Inflammatory macrophage treated with lipopolysaccharide for 1 hour (primary cell): ENCODE results near the gene KAT6B.

Experiments used
- DNase-seq, 2 donors: peaks; one replicate each; pipeline ENCODE4 v3.0.0-alpha.2; 2020 to 2022

KAT6B gene

DNA sequence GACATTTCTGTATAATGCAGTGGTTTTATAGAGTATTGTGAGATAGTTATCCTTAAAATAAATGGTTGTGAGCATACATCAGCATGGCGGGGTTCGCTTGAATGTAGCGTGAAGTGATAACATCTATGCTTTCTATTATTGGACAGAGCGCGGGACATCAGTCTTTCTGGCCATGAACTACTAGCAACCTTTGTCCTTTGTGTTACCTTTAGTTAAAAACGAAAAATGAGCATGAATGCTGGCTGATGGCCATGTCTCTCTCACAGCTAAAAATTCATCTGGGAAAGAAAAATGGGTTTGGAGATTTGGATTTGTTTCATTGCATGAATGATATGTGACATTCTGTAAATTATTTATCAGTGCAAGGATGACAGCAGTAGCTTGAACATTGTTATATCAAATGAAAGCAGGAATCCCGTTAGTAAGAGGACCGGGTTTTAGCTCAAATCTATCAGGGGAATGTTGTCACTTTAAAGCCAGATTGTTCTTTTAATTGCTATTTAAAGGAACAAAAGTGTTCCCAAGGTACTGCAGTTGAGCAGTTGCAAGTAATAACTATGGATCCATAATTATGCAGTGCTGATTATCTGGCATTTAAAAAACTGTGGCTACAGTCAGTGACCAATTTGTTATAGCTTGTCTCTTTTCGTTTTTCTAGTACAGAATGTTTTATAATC is 131.0 kb downstream of the KAT6B start:
- no peak for DNase-seq

DNA sequence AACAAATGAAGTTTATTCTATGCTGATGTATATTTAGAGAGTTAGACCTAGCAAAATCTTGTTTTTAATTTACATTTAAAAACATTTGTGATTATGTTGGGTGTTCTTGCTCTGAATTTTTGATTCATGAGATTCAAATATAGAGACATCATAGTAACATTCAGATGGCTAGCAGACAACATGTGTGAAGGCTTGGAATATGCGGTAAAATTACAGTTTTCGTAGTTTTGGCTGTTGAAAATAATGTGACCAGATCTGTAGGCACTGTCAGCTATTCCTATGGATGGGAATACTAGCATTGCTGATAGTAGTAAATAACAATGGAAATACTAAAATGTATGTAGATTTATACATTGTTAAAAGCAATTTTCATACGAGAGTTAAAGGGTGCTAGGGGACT is 131.9 kb downstream of the KAT6B start:
- DNase-seq = no peak

- no peak for DNase-seq
Measured at GRCh38 chr10:74960670-74961069, 134.3 kb downstream of the KAT6B start.

DNA sequence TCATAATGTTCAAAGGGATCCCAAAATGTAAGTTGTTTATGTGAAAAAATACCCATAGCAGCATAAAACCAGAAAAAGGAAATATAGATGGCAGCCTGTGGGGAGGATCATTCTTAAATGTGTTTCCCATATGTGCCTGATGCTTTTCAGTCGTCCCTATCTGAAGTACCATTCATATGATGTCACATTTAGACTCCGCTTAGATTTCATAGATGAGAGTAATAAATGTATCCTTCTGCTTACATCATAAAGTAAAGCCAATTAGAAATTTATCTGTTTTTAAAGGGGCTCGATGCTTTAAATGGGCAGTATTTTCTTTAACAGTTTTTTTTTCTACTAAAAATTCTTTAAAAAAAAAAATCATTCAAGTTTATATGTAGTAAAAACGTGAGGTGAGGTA is 136.1 kb downstream of the KAT6B start:
- DNase-seq = no peak

- no peak for DNase-seq
Measured at GRCh38 chr10:74963549-74963948, 137.1 kb downstream of the KAT6B start.

DNA sequence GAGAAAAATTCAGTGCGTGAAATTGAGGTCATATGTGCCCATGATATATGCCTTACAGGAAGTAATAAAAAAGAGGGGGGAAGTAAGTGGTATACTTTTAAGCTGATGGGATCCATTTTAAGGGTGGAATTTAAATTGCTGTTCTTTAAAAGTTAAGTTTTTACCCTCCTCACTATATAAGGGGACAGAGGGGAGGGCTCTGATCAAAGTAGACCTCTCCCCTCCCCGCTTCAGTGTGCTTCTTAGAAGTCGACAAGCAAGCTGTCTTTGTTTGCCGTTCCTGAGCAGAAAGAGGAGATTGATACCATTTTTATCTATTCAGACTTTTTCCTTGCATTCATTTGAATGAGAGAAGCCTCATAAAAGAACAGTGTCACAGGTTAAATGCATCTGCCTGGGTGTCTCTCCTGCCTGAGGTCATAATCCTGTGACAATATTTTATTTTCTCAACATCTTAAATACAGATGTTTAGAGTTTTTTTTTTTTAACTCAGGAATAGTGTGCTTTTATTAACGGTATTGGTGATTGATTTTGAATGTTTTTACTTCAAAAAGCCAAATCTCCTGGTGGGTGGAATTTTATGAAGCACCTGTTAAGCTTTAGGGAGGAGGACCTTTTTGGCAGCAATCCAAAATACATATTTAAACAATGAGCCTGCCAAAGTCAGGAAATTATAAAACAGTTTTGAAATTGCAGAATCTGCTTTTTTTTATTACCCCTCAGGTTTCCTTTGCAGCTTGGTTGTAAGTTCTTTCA is 141.7 kb downstream of the KAT6B start:
- peak in 1 of 2 donors; percentile 7 for DNase-seq

- DNase-seq = no peak
Measured at GRCh38 chr10:74968667-74969061, 142.3 kb downstream of the KAT6B start.

GRCh38 chr10:74969093-74969492 is 142.7 kb downstream of the KAT6B start:
- DNase-seq = no peak

- no peak for DNase-seq
Measured at GRCh38 chr10:74969530-74969929, 143.1 kb downstream of the KAT6B start.

- DNase-seq = no peak
Measured at GRCh38 chr10:74973741-74974392, 147.5 kb downstream of the KAT6B start.

DNA sequence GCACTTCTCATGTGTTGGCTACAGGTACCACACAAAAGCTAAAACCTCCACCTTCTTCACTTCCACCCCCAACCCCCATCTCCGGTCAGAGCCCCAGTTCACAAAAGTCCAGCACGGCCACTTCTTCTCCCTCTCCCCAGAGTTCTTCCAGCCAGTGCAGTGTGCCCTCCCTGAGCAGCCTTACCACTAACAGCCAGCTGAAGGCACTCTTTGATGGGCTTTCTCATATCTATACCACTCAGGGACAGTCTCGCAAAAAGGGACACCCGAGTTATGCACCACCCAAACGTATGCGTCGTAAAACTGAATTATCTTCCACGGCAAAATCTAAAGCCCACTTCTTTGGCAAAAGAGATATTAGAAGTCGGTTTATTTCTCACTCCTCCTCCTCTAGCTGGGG is 149.4 kb downstream of the KAT6B start:
- DNase-seq = no peak

DNA sequence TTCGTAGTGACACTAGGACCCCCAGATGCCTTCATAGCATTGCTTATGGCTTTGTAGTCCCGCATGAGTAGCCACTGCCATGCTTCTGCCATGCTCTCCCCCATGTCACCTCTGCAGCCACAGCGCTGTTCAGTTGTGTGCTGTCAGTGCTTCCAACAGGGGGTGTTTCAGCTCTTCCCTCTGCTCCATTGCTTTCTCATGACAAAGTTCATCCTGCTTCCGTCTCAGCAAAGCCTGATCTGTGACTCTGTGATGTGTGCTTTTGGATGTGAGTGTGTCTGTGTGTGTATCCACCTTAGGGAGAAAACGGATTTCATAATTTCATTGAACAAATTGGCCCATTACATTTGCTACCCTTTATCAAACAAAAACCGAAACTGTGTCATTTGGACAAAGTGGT is 150.2 kb downstream of the KAT6B start:
- no peak for DNase-seq

DNA sequence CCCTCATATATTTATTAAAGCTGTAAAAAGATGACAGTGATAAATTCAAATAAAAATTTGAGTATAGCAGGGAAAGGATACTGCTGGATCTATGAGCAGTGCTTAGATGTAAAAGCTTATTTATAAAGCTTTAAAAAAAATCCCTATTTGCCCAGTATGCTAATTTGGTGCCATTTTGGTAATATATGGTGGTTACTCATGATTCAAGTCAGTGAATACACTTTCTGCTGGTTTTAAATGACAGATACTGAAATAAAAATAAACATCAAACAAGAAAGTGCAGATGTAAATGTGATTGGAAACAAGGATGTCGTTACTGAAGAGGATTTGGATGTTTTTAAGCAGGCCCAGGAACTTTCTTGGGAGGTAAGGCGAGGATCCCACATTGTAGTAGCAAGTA is 150.7 kb downstream of the KAT6B start:
- DNase-seq = no peak

GRCh38 chr10:74977913-74978847 is 151.8 kb downstream of the KAT6B start:
- DNase-seq = no peak

- no peak for DNase-seq
Measured at GRCh38 chr10:74981831-74982633, 155.6 kb downstream of the KAT6B start.

DNA sequence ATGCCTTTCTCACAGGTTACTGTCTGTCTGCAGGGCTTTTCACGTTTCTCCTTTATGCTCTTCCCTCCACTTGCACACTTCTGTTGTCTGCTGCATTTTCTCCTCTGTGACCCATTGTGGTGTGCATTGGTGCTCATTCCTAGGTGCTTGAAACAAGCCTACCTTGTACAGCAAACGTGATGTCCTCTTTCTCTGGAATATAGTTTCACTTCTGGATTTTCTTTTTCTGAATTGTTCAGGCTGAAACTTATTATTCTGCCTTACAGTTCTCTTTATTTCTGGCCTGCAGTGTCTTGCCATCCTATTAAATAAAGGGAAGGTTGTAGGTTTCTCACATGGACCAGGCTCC is 156.2 kb downstream of the KAT6B start:
- no peak for DNase-seq

DNA sequence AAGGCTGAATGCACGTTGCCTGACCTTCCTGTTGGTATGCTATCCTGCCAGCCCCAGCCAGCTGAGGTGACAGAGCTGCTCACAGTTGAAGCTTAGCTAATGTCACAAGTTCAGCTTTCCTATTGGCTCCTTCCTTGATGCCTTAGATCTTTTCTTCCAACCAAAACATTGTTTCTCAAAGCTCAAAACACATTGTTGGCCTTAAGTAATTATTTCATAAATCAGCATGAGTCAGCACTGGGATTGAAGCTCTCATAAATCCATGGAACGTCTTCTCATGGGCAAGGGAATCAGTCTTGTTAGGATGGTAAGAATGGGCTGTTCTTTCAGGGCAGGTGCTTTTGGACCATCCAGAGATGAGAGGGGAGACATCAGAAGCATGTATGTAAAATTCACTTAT is 157.0 kb downstream of the KAT6B start:
- DNase-seq = no peak

GRCh38 chr10:74987339-74988053 is 161.1 kb downstream of the KAT6B start:
- DNase-seq = no peak

GRCh38 chr10:74988054-74988775 is 161.8 kb downstream of the KAT6B start:
- DNase-seq = no peak

DNA sequence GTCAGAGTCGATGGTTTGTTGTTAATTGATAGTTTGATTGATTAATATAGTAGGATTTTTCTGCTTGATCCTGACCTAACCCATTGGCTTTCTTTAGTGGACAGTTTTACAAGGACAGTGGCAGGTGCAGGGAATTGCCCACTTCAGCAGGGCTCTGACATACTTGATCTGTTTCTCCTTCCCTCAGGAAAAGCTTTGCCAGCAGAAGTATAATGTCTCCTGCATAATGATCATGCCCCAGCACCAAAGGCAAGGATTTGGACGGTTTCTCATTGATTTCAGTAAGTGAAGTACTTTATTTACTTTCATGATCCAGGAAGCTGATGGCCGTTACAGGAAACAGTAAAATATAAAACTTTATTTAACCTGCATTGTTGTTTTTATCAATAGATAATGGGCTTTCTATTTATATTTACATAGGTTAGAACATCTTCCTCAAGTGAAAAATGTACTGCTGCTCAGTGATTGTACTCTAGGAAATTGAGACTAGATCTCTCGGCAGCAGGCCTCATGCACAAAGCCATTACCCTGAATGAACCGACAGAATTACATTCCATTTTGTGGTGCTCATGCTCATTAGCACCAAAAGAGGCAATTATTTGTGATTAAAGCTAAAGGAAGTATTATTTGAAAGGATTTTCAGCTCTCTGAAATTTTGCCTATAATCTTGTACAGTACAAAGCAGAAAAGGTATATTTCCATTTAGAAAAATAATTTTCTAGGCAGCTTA is 162.6 kb downstream of the KAT6B start:
- no peak for DNase-seq
